GM18520 (cell line): ENCODE results near the gene ARHGEF6.
A peak's percentile ranks its signal among the peaks of the same experiment; 100 is the strongest.

Source experiments
- ATAC-seq: cut with Tn5 transposase; IDR thresholded peaks from one replicate; pipeline ENCODE4 v1.9.1; 2021; ENCODE audit not compliant: unreplicated experiment

ARHGEF6 gene

DNA sequence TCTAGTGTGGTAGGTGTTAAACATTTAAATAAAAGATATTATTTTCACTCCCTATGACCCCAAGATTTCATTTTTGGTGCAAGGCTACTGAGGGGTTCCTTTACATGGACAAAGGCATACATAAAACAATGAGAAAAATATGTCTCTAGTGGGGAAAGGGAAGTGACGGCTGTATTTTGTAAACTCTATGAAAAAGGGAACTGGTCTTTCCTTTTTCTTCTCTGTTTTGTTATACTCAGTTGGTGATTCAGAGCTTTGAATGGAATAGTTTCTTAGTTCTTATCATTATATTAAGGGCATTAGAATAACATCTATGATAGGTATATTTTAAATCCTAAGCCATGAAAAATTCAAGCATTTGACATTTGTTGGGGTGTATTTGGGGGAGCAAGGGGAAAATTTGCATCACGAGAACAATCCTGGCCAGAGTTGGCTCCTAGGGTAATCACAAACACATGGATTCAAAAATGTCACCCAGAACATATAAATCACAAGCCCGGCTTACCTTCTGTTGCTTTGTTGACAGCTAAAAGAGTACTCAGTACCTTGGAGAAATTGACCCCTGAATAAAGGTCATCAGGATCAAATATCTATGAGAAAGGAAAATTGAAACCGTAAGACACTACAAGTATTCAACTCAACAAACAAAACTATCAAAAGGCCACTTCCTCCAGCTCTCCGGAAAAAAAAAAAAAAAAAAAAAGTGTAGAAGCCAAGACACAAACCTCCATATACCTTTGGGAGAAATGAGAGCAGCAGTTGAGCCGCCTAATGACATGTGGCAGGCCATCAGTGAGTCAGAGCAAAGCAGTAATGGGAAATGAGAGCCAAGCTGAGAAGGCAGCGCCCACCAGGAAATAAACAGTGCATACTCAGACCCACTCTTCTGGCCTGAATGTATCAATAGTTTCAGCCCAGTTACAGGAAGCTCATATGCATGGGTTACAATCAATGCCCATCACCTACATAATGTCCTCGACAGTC lies 33.4 kb downstream of the ARHGEF6 start:
- ATAC-seq, result peak; percentile 44

DNA sequence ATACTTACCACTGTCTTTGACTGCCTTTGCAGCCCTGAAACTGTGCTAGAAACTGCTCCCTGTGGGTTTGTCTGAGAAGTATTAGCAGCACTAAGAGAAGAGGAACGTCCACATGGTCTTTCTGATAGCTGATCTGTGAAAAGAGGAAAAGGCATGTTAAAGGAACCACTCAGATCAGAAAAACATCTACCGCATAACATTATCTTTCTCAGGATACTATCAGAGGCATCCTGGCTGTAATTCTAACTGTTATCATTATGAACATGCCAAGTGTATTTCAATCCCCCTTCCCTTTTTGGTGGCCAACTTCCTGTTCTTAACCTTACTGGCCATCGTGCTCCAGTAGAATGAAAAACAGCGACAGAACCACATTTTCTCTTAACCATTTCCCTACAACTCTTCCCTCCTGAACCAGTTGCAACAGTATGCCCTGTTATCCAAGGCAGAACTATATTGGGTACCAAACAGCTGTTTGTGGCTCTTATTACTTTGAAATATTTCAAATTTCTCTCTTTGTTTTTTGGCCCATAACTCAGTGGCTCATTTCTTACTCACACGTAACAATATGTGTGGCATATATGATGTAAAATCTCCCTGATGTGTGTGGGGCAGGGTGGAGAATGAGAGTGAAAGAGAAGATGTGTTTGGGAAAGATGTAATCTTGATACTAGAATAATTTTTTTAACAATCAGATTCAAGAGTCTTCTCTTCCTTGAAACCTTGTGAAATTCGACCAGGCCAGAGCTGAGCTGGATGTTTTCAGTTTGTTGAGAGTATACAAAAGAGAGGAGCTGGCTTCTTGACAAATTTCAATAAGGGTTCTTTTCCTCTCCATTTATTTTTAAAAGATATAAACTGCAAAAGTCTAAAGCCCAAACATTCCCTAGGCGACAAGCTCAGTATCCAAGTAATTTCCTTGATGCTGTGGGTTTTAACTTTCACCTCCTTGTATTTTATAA lies 35.2 kb downstream of the ARHGEF6 start:
- no peak for ATAC-seq

DNA sequence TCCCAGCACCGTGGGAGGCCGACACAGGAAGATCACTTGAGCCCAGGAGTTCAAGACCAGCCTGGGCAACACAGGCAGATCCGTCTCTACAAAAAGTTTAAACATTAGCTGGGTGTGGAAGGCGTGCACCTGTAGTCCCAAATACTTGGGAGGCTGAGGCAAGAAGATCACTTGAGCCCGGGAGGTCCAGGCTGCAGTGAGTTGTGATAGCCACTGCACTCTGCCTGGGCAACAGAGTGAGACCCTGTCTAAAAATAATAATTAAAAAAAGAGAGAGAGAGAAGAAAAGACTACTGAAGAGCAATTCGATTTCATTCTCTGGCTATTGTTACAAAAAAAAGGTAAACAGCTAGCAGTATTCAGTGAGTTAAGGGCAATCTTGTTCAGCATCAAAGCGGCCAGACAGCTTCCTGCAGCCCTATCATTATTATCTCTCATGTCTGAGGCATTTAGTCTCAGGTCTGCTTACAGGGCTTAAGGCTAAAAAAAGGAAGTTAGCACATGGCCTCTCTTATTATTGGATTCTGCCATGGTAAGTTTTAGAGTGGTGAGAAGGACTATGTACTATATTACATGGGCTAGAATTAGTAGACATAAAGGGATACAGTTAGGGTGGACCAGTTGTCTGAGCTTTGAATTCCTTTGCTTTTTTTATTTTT lies 37.9 kb downstream of the ARHGEF6 start:
- no peak for ATAC-seq

DNA sequence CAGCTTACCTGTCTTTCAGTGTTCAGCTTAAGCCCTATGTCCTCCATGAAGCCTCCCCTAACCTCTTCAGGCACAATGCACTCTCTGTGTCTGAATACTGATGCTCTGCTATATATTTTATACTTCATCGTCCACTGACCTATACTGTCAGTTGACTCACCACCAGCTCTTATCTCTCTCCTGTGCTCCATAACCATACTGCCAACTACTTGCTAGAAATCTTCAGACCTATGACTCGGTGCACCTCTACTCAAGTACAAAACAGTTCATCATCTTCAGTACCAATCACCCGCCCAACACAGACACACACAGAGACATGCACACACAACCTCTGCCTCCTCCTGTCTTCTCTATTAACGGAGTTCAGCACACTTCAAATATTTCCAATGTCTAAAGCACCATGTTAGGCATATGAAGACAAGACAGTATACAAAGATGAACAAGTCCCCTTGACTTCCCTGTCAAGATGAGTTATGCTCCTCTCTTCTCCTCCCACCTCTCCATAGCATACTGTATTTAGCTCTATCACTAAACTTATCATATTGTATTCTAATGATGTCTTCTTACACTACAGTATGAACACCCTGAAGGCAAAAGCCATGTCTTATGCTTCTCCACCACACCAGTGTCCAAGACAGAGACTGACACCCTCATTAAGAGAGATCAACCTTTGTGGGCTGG lies 42.5 kb downstream of the ARHGEF6 start:
- ATAC-seq, result no peak

DNA sequence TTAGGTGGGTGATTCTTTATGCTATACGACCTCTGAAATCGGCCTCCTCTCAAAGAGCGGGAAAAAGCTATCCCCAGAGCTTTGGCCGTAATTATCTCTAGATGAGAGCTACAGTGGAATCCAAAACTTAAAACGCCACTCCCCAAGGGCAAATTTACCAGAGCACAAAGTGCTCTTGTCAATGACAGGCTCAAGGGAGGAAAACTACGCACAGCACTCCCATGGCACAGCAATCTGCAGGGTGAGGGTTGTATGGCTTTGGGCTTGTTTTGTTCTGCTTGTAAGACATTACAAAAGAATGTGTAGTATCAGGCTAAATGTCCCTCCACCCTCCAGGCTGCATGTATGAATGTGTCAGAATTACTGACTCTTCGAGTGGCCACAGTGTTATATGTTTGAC lies 44.0 kb downstream of the ARHGEF6 start:
- no peak for ATAC-seq

DNA sequence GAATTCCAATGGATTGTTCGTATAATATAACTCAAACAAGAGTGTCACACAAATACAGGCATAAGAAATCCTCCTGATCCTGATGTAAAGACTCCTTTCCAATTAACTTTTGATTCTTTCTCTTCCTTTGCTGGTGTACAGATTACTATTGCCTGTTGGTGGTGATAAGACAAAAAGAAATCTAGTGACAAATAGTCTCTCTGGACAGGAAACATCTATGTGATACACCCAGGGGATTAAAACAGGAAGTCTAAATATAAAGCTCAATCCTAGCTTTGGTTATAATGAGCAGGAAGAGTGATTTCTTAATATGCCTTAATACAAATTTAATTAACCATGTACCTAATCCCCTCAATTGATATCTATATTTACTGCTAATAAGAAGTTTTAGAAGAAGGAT lies 45.1 kb downstream of the ARHGEF6 start:
- ATAC-seq, result no peak

DNA sequence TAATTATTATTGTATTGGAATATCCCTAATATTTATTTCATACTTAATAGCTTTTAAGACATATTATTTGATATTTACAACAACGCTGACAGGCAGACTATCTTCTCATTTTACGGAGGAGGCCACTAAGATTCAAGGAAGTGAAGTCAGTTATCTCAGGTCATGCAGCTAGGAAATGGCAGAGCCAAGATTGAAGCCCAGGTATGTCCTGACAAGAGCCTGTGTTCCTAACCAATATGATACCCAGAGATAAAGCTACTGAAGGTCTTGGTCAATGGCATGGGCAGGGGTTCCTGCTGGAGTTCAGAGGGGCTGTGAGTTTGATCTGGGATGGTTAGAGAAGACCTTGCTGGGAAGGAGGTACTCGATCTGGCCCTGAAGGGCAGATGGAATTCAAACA lies 47.1 kb downstream of the ARHGEF6 start:
- no peak for ATAC-seq

DNA sequence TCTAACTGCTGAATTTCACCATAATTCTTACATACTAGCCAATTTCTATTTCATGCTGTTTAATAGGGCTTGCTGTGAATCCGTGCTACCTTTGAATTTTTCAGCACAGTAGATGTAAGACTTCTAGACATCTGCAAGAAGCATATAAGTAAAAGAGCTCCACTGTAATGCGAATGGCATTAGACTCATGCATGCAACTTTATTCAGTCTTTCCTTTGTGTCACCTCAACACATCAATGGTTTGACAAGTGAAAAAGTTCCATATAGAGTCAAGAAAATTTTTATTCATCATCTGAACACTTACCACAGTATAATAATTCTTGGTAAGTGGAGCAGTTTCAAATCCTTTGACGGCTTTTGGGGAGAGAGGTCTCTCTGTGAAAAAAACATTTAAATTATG lies 48.9 kb downstream of the ARHGEF6 start:
- ATAC-seq, result no peak

DNA sequence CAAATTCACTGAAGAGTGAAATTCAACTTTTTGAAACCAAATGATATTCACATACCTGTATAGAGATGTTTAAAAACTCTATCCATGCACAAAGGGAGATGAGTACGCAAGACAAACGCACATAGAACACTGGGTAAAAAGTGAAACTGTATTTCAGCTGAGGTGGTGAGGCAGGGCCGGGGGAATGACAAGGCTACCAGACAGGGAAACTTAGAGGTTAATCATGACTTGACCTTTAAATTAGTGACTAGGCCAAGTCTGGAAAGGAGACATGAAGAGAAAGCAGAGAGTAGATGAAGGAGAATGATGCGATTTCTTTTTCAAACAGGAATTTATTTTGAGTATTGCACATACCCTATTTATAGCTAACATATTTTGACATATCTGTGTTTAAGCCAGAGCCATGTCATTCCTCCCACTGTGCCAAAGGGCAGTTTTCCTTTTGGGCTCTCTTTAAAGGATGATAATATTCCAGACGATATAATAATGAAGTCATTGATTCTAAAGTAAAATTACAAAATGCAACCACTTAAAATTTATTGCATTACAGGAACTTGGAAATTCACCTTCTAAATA lies 49.4 kb downstream of the ARHGEF6 start:
- no peak for ATAC-seq

DNA sequence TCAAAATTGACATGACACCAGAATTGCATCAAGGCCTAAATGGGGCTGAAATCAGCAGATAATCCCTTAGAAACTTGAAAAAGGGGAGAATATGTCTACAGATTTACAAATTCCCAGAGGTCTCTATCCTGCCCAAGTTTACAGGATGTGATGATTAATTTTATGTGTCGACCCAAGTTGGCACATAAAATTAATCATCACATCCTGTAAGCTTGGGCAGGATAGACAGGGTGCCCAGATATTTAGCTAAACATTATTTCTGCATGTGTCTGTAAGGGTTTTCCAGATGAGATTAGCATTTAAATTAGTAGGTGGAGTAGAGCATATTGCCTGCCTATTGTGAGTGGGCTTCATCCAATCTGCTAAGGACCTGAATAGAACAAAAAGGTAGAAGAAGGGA lies 52.3 kb downstream of the ARHGEF6 start:
- no peak for ATAC-seq

DNA sequence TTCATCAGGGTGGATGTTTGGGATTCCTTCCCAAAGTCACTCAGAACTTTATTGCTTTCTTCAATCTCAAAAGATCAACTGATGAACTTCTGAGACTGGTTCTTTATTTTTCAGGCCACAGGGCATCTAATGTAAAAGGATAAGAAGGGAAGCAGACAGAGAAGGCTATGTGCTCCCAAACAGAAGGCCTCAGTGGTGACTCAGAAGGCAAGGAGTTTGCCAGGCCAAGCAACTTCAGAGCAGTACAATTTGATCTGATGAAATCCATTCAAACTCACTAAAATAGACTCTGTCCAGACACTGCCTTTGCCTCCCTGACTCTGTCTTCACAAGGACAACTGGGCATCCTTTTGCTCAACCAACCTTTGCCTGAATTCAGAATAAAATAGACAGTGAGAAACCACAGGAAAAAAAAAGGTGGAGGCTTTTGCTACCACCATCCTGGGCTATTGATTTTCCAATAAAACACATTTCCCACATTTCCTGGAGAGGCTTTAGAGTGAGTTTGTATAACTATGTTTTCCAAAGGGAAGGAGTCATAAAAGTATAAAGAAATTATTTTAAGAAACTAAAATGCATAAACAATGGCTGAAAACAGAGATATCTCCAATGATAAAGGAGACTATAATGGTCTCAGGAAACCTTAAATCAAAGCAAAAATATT lies 55.2 kb downstream of the ARHGEF6 start:
- no peak for ATAC-seq

DNA sequence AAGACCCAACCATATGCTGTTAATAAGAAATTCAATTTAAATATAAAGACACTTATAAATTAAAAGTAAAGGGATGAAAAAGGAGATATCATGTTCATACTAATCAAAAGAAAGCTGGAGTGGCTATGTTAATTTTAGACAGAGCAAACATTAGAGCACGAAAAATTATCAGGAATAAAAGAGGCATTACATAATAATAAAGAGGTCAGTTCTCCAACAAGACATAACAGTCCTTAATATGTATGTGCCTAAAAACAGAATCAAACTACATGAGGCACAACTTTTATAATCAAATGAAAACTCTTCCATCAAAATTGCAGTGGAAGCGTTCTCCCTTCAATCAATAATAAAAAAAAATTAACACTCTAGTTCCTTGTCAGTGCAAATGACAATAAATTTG lies 62.6 kb downstream of the ARHGEF6 start:
- no peak for ATAC-seq

DNA sequence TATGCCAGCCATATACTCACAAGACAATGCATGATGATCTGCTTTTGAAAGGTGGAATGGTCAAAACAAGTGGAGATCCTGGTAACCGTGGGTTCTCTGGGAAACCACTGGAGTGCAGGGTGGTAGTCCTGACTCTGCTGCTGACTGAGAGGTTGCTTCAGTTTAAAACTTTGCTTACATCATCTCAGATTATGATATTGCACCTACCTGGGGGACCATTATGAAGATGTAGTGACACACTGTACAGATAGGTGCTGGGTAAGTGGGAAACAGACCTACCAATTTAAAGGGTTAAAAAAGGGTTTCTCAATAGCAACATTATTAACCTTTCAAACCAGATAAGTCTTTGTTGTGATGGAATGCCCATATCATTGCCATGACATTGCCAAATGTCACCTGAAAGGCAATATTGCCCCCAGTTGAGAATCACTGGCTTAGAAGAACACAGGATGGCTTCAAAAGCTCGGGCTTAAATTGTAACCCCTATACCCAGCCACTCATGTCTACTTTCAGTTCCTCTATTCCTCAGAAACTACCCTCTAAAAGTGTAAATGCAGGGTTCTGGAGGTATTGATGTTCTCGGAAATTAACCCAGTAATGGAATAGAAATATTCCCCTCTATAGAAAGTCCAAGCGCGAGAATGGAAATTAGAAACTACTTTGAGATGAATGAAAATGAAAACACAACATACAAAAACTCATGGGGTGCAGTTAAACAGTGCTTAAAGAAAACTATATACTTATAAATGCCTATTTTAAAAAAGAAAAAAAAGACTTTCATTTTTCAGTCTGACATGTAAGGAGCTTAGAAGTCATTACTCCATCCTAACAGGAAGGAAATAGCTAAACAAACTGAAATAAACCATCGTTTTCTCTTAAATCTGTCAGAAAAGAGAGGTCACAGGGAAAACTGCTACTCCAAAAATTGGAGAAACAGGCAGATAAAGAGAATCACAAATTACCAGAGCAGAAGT lies 65.8 kb downstream of the ARHGEF6 start:
- ATAC-seq, result peak; percentile 79

DNA sequence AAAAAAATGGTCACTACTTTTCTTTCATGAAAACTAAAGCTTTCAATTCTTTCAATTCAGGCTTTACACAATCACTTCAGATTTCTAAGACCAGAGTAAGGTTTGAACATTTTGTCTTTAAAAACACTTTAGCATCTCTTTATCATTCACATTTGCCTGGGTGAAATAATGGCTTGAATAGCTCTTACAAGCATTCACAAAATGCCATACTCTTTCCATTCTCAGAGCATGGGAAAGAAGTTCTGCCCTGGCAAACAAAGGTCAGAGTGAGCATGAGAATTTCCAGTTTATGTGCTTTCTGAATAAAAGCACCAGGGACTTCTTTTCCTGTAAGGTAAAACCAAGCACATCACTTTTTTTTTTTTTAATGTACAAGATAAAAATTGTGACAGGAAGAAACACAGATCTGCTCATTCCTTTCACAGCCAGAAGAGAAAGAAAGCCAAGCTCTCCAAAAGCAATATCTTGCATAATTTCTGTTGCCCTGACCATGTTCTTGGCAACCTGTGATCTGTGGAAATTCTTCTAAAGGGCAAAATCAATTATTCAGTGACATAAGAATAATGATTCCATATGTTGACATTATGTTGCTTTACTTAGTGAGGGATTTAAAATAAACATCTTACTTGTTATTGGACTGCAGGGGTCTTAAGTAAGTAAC lies 68.0 kb downstream of the ARHGEF6 start:
- no peak for ATAC-seq

DNA sequence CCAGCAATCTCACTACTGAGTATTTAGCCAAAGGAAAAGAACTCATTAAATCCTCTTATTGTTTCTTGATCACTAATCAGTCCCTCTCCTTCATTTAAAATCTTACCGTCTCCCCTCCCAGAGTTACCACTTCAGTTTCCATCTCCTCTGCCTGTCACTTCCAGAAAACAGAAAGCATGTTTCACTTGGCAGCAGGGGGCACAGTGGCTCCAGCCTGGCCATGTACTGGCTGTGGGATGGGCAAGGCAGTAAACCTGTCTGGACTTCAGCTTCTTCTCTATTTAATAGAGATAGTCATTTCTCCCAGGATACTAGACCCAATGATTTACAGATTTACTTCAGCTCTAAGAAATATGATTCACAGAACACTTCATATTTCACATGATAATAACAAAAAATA lies 69.6 kb downstream of the ARHGEF6 start:
- ATAC-seq, result no peak

DNA sequence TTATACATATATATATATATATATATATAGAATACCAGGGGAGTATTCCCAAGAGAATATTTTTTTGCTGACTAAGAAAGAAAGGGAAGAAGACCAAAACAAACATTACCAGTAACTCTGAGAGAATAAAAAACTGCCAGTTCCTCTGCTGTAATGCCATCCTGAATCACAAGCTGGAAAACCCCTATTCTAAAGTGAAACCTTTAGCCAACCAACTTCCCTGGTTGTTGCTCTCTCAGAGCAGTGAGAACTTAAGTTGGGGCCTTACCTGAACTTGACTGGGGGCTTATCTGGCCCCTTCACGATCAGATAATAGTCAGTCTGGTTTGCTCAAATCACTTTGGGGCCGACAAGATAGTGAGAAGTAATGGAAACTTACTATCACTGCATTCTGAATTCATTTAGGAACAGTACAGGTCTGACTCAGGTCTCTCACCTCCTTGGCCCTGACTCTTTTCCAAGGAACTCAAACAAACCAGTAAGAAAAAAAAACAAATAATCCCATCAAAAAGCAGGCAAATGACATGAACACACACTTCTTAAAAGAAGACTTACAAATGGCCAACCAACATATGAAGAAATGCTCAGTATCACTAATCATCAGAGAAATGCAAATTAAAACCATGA lies 70.3 kb downstream of the ARHGEF6 start:
- ATAC-seq, result no peak

DNA sequence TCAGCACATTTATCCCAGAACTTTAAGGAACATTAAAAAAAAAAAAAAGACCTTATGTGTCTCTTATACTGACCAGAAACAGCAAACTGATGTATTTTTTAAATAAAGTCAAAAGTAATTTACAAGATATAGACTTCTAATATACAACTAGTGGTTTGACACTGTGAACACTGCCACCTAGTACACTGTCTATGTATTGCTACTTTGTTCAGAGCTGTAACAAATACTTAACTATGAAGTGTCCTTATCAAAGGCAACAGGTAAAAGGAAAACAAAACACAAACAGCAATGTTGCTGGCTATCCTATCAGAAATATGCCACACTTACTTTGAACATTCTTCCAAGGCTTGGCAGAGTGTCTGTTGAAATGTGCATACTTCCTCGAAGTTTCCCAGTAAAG lies 72.4 kb downstream of the ARHGEF6 start:
- no peak for ATAC-seq

DNA sequence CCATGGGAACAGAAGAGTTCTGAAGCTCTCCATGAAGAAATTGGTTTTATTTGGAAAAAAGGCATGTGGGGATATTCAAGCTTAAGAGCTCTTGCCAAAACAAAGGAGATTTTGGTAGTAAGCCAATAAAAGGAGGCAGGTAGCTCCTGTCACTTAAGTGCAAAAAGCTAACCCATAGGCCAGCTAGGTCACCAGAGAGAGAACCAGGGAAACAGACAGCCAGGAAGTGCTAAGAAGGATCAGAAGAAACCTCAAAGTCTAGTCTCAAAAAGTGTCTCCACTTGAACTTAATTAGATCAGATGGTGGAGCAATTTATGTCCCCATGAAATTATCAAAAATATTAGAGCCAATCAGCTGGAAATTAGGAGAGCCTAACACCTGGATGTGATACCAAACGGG lies 83.6 kb downstream of the ARHGEF6 start:
- no peak for ATAC-seq
